Suprapubic skin (tissue), 4 donors: ENCODE data around the gene RERE. TPM values are rescaled to one million over a fixed set of nuclear protein-coding genes. Genes with fewer than 3 reads are reported as not detected.

Experiments
- DNase-seq, 2 donors: peaks; one replicate each; pipeline ENCODE4 v3.0.0-alpha.2; 2019; ENCODE audit warnings: low spot score in 2 of 2
- H3K27ac ChIP-seq: fragments of 200-600 bp; sonication (generic); one replicate; pipeline ENCODE4 v1.5.1; 2019
- H3K27me3 ChIP-seq: fragments of 200-600 bp; sonication (generic); one replicate; pipeline ENCODE4 v1.5.1; 2019
- H3K36me3 ChIP-seq: fragments of 200-600 bp; sonication (generic); one replicate; pipeline ENCODE4 v1.5.1; 2019
- H3K4me1 ChIP-seq: fragments of 200-600 bp; sonication (generic); one replicate; pipeline ENCODE4 v1.5.1; 2019
- H3K4me3 ChIP-seq: fragments of 200-600 bp; sonication (generic); one replicate; pipeline ENCODE4 v1.5.1; 2019; ENCODE audit warnings: mild to moderate bottlenecking
- H3K9me3 ChIP-seq: fragments of 200-600 bp; sonication (generic); one replicate; pipeline ENCODE4 v1.5.1; 2019
- EP300 ChIP-seq: sonication (generic); formaldehyde crosslinking; IDR thresholded peaks from one replicate; pipeline ENCODE4 v1.6.1; 2017; ENCODE audit warnings: antibody characterized with exemption
- POLR2A ChIP-seq, 2 donors: fragments of 450-650 bp; IDR thresholded peaks; one replicate each; pipeline ENCODE4 v1.6.1; 2017; ENCODE audit warnings: antibody characterized with exemption in 2 of 2, mild to moderate bottlenecking in 2 of 2, moderate library complexity in 2 of 2
- POLR2AphosphoS5 ChIP-seq, 3 donors: sonication (generic); formaldehyde crosslinking; IDR thresholded peaks; one replicate each; pipeline ENCODE4 v1.6.1; 2017; ENCODE audit warnings: antibody characterized with exemption in 3 of 3
- WGBS: methylation state at CpG from one replicate; pipeline ENCODE4 v1.1.5; 2018; 5-methylcytosine and 5-hydroxymethylcytosine counted together
- total RNA-seq, 4 donors: library from RNA; depleted of rRNA; stranded (reverse); fragments of >200 nt; gene quantifications; one replicate each; pipeline ENCODE4 v1.1.0, GENCODE V29; 2016
- TF ChIP-seq, protein P1 (sequence below), 2 donors: fragments of 200-600 bp in 1 of 2; fragments of 450-650 bp in 1 of 2; sonication (generic) in 1 of 2; IDR thresholded peaks; one replicate each; pipeline ENCODE4 v1.5.1; 2016 to 2019; ENCODE audit warnings: antibody characterized with exemption in 2 of 2, mild to moderate bottlenecking in 1 of 2, moderate library complexity in 1 of 2

The RERE gene
- total RNA-seq, 4 donors from 2014 or later = 43.4 to 113 (median 83.3) TPM

DNA sequence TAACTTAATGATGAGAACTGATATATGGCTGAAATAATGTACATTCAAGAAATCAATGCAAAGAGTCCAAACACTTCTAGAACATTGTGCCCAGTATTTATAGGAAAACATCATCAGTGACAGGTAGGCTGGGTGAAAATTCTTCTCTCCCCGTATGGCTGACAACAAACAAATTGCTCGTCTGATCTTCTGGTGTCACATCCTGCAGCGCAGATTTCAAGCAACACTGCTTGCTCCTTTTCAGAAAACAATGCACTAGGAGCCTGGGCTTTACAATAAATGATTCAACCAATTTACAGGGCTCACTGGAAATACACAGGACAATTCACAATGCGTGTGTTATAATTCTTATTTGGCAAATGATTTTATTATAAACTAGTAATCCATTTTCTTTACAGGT is 185.3 kb downstream of the RERE start:
- no peaks in the 10 kb centered on the region for H3K36me3 ChIP-seq
- WGBS = 82% methylated on average over 4 of the region's 4 CpGs
- H3K9me3 ChIP-seq = no peaks in the 10 kb centered on the region
- no peak overlapping the region for H3K4me3 ChIP-seq
- TF ChIP-seq POLR2AphosphoS5 (IDR thresholded peaks at IDR 0.05) (no peak), POLR2A (IDR thresholded peaks at IDR 0.05) (no peak), EP300 (no peak)
- TF ChIP-seq, protein P1, sequence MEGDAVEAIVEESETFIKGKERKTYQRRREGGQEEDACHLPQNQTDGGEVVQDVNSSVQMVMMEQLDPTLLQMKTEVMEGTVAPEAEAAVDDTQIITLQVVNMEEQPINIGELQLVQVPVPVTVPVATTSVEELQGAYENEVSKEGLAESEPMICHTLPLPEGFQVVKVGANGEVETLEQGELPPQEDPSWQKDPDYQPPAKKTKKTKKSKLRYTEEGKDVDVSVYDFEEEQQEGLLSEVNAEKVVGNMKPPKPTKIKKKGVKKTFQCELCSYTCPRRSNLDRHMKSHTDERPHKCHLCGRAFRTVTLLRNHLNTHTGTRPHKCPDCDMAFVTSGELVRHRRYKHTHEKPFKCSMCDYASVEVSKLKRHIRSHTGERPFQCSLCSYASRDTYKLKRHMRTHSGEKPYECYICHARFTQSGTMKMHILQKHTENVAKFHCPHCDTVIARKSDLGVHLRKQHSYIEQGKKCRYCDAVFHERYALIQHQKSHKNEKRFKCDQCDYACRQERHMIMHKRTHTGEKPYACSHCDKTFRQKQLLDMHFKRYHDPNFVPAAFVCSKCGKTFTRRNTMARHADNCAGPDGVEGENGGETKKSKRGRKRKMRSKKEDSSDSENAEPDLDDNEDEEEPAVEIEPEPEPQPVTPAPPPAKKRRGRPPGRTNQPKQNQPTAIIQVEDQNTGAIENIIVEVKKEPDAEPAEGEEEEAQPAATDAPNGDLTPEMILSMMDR (IDR thresholded peaks at IDR 0.05) = no peak
- no peak overlapping the region for H3K27ac ChIP-seq
- no peak for DNase-seq
- H3K4me1 ChIP-seq = peaks cover 9% of the 10 kb centered on the region
- H3K27me3 ChIP-seq = no peaks in the 10 kb centered on the region

DNA sequence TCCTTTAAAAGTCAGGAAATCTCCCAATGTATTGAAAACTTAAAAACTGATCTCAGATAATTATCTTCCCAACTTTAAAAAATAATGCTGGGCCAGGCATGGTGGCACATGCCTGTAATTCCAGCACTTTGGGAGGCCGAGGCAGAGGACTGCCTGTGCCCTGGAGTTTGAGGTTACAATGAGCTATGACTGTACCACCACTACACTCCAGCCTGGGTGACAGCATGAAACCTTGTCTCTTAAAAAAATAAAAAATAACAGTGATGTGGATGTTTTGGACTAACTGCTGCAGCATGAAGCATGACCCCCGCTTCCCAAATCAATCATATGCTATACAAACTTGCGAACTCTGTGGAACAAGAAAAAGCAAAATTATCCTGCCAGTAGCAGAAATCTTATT is 186.3 kb downstream of the RERE start:
- no peak for DNase-seq
- H3K27ac ChIP-seq = no peak overlapping the region
- TF ChIP-seq POLR2A (IDR thresholded peaks at IDR 0.05) = no peak
- no peak for TF ChIP-seq POLR2AphosphoS5 (IDR thresholded peaks at IDR 0.05)
- TF ChIP-seq, protein P1 (IDR thresholded peaks at IDR 0.05) = no peak
- TF ChIP-seq EP300 = no peak
- 96% methylated on average over 3 of the region's 3 CpGs for whole genome bisulfite sequencing
- H3K4me3 ChIP-seq = no peak overlapping the region
- peaks cover 12% of the 10 kb centered on the region for H3K4me1 ChIP-seq
- H3K36me3 ChIP-seq = no peaks in the 10 kb centered on the region
- H3K9me3 ChIP-seq = no peaks in the 10 kb centered on the region
- no peaks in the 10 kb centered on the region for H3K27me3 ChIP-seq

DNA sequence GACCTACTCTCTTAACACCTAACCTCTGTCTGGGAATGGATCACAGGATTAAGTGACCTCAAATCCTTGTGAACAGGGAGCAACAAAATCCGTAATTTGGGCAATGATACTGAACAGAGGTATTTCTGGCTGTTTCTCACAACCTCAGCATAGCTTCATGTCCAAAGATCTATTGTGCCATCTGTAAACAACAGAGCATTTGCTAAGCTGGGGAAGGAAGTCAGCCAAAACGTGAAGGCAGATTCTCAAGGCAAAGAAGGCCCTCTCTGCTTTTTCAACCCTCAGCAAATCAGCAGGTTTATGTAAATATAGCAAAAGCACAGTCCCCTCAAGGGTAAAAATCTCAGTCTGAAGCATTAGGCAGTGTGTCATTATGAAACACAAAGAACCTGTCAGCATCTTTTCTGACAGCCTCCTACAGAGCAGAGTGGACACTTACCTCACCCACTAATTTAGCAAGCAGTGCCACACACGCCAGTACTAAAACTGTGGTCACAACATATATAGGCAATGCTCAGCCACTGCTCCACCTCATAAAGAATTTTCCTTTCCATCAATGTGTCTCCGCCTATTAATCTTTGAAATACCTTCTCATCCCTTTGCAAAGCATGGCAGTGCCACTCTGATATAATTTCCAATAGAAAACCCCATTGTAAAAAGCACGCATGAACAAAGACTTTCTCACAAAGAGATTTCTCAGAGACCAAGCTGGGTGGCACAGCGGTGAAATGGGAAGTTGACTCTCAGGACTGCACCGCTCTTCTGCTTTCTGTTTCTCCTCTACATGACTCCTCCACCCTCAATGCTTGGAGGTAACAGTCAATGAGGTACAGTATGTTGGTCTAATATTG is 188.0 kb downstream of the RERE start:
- Histone ChIP-seq H3K4me3 (no peak overlapping the region), H3K27me3 (no peaks in the 10 kb centered on the region), H3K4me1 (peaks cover 13% of the 10 kb centered on the region), H3K36me3 (no peaks in the 10 kb centered on the region), H3K27ac (no peak overlapping the region), H3K9me3 (no peaks in the 10 kb centered on the region)
- no peak for DNase-seq
- WGBS = 78% methylated on average over 7 of the region's 7 CpGs
- no peak for TF ChIP-seq POLR2A (IDR thresholded peaks at IDR 0.05)
- TF ChIP-seq EP300 = no peak
- TF ChIP-seq, protein P1 (IDR thresholded peaks at IDR 0.05) = no peak
- no peak for TF ChIP-seq POLR2AphosphoS5 (IDR thresholded peaks at IDR 0.05)

DNA sequence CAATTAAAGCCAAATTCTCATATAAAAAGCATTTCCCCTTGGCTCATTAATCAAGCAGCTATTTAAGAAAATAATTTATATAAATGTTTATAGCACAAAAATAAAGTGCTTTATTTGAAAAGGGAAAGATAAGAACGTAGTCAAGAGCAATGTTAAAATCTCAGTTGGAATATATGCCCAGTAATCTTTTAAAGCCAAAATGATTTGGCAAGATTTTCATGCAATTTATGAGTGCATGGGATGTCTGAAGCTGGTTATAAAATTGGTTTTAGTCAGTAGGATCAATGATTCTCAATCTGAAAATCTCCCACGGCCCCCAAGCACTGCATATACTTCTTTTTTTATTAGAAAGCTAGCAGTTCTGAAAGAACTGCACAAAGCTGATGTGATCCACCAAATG is 188.8 kb downstream of the RERE start:
- WGBS = 61% methylated on average over 2 of the region's 2 CpGs
- Histone ChIP-seq H3K36me3 (no peaks in the 10 kb centered on the region), H3K9me3 (no peaks in the 10 kb centered on the region), H3K4me3 (no peak overlapping the region), H3K27me3 (no peaks in the 10 kb centered on the region), H3K4me1 (peaks cover 13% of the 10 kb centered on the region), H3K27ac (no peak overlapping the region)
- no peak for DNase-seq
- TF ChIP-seq EP300 (no peak), POLR2A (IDR thresholded peaks at IDR 0.05) (no peak), POLR2AphosphoS5 (IDR thresholded peaks at IDR 0.05) (no peak)
- TF ChIP-seq, protein P1 (IDR thresholded peaks at IDR 0.05) = no peak

DNA sequence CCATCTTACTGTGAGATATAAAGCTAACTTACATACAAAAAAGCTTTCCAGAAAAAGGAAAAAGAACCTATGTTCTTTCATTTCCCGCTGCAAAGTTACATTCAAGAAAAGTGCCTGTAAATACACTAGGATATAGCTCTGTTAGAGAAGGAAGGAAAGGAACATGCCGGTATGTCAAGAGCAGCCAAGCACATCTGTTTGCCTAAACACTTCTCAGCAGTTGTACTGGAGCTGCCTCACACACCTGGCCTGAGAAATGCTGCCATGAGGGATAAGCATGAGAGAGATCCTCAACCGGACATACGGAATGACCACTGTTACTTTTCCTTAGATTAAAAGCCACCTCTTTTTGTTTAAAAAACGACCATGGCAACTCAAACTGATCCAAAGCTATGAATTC is 189.7 kb downstream of the RERE start:
- no peaks in the 10 kb centered on the region for H3K36me3 ChIP-seq
- TF ChIP-seq POLR2AphosphoS5 (IDR thresholded peaks at IDR 0.05) (no peak), EP300 (no peak), POLR2A (IDR thresholded peaks at IDR 0.05) (no peak)
- TF ChIP-seq, protein P1 (IDR thresholded peaks at IDR 0.05) = no peak
- 89% methylated on average over 5 of the region's 5 CpGs for WGBS
- H3K4me3 ChIP-seq = no peak overlapping the region
- no peaks in the 10 kb centered on the region for H3K27me3 ChIP-seq
- no peaks in the 10 kb centered on the region for H3K9me3 ChIP-seq
- no peak for DNase-seq
- peaks cover 13% of the 10 kb centered on the region for H3K4me1 ChIP-seq
- no peak overlapping the region for H3K27ac ChIP-seq
